ENCODE results near the gene CAPZB. TPM values are rescaled to one million over a fixed set of nuclear protein-coding genes. Genes with fewer than 3 reads are reported as not detected.

Gene CAPZB
- total and polyA plus RNA-seq, 2 of the 4 experiments (the other 2 are of a cell fraction) = 216 to 304 TPM

DNA sequence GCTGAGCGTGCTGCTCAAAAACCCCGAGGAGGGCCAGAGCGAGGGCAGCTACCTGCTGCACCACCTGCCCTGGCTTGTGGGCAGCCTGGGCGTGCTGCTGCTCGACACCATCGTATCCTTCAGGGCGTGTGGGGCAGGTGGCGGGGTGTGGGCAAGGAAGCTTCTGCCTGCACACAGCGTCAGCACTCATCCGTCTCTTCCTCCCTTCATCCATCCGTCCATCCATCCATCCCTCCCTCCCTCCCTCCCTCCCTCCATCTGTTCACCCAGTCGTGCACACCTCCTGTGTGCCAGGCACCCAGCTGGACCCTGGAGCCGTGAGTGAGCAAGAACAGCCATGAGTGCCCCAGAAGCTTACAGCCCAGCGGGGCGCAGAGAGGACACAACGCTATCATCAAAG lies 158.0 kb downstream of the CAPZB start:
- no peak overlapping the region for H3K9ac ChIP-seq (ENCODE audit: low read depth, low read length)
- peaks cover 59% of the 10 kb centered on the region for H3K36me3 ChIP-seq (ENCODE audit: control insufficient read depth, insufficient read depth, low read length)
- ATAC-seq (ENCODE audit: low read depth) (no peak), DNase-seq (no peak)
- H3K9me3 ChIP-seq (ENCODE audit: control insufficient read depth, insufficient read depth, low read length) = no peaks in the 10 kb centered on the region
- intact Hi-C loops (cut with micrococcal nuclease) = no loop called here
- H3K56ac ChIP-seq (ENCODE audit: extremely low read depth, insufficient read depth, low read length) = no peak overlapping the region
- H3K79me1 ChIP-seq (ENCODE audit: low read depth in 1 of 2, low read length in 2 of 2) = peaks cover 0 to 6% of the 10 kb centered on the region in 2 experiments; a peak in 1 of 4 replicates
- no peak overlapping the region for H2BK120ac ChIP-seq (ENCODE audit: low read depth, low read length)
- dilution Hi-C loops (cut with HindIII; ENCODE audit: low sequenced_read_pairs, unreplicated experiment) = no loop called here
- H3K27me3 ChIP-seq (ENCODE audit: control insufficient read depth, insufficient read depth, low read length) = no peaks in the 10 kb centered on the region
- no peak overlapping the region for H3K18ac ChIP-seq (ENCODE audit: low read depth, low read length)
- H2BK15ac ChIP-seq (ENCODE audit: low read depth, low read length) = no peak overlapping the region
- H4K5ac ChIP-seq (ENCODE audit: low read depth, low read length) = no peak overlapping the region
- no peak overlapping the region for H3K4ac ChIP-seq (ENCODE audit: low read depth, low read length)
- H2AK5ac ChIP-seq (ENCODE audit: low read depth, low read length) = no peak overlapping the region
- no peak overlapping the region for H4K91ac ChIP-seq (ENCODE audit: insufficient read depth, low read depth, low read length)
- H3K14ac ChIP-seq (replicated peaks; ENCODE audit: low read depth, low read length) = no peak overlapping the region
- ChIA-PET CTCF (no interaction called here), POLR2A (ENCODE audit: unreplicated experiment) (no interaction called here)
- BruUV-seq (replicated peaks) = no TSS peak
- no peak overlapping the region for H2AK9ac ChIP-seq (replicated peaks; ENCODE audit: low read depth, low read length, poor library complexity)
- no peak overlapping the region for H2BK20ac ChIP-seq (ENCODE audit: low read depth, low read length)
- TF ChIP-seq CHD1 (IDR thresholded peaks at IDR 0.05; ENCODE audit: low read depth, low read length) = no peak
- no peak for TF ChIP-seq RAD21 (IDR thresholded peaks at IDR 0.05; ENCODE audit: low read length)
- TF ChIP-seq FOS (IDR thresholded peaks at IDR 0.05; ENCODE audit: low read depth, low read length) = no peak
- TF ChIP-seq RFX5 (IDR thresholded peaks at IDR 0.05; ENCODE audit: low read depth, low read length) = no peak
- no peak for TF ChIP-seq CTCF (conservative IDR thresholded peaks at IDR 0.05; ENCODE audit: low read depth, low read length)
- no peak for TF ChIP-seq POLR2A (IDR thresholded peaks at IDR 0.05; ENCODE audit: low read depth, low read length)
- no peak for TF ChIP-seq RCOR1 (IDR thresholded peaks at IDR 0.05; ENCODE audit: insufficient replicate concordance, low read length)
- TF ChIP-seq USF2 (IDR thresholded peaks at IDR 0.05; ENCODE audit: low read depth, low read length) = no peak
- TF ChIP-seq SMC3 (IDR thresholded peaks at IDR 0.05; ENCODE audit: low read depth, low read length) = no peak
- TF ChIP-seq MAZ (IDR thresholded peaks at IDR 0.05; ENCODE audit: borderline replicate concordance, low read depth, low read length) = no peak
- TF ChIP-seq, protein P1, sequence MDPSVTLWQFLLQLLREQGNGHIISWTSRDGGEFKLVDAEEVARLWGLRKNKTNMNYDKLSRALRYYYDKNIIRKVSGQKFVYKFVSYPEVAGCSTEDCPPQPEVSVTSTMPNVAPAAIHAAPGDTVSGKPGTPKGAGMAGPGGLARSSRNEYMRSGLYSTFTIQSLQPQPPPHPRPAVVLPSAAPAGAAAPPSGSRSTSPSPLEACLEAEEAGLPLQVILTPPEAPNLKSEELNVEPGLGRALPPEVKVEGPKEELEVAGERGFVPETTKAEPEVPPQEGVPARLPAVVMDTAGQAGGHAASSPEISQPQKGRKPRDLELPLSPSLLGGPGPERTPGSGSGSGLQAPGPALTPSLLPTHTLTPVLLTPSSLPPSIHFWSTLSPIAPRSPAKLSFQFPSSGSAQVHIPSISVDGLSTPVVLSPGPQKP (IDR thresholded peaks at IDR 0.05; ENCODE audit: borderline replicate concordance, low read depth, low read length) = no peak
- no peak for TF ChIP-seq CEBPB (IDR thresholded peaks at IDR 0.05; ENCODE audit: low read depth, low read length)
- H3K4me2 ChIP-seq (ENCODE audit: low read depth, low read length) = no peak overlapping the region
- H2BK5ac ChIP-seq (ENCODE audit: low read depth, low read length, poor library complexity, severe bottlenecking) = no peak overlapping the region
- peaks cover 3% of the 10 kb centered on the region; the same call in 1 of the 2 replicates for H3K9me1 ChIP-seq (ENCODE audit: insufficient read depth, low read length)
- H2AFZ ChIP-seq (replicated peaks; ENCODE audit: low read length, poor library complexity) = no peak overlapping the region
- H3K27ac ChIP-seq (ENCODE audit: insufficient read depth, low read length) = no peak overlapping the region
- no peak overlapping the region for H3K4me3 ChIP-seq (ENCODE audit: insufficient read depth, low read depth, low read length)
- WGBS, 2 experiments (ENCODE audit: extremely low coverage in 2 of 2, insufficient read length in 1 of 2) = 100% methylated on average over 7 of the region's 16 CpGs; no CpG with 5 or more reads in 1 of the 2 experiments
- H4K8ac ChIP-seq (ENCODE audit: low read depth in 2 of 2, low read length in 2 of 2) = no peak overlapping the region
- H4K20me1 ChIP-seq (ENCODE audit: insufficient read depth, low read length) = no peaks in the 10 kb centered on the region; the same call in none of the 2 replicates
- no peaks in the 10 kb centered on the region for H3K4me1 ChIP-seq (ENCODE audit: control insufficient read depth, insufficient read depth, low read length)
- no peak overlapping the region for H3K23ac ChIP-seq (ENCODE audit: low read depth, low read length)
- in situ Hi-C loops (cut with MboI; ENCODE audit: low sequenced_read_pairs) = no loop called here
